Activated T-cell treated with anti-CD3 and anti-CD28 coated beads for 1 hour (primary cell): ENCODE results near the gene PLK1.
"Not testable (repeated sequence)": the region's sequence is repeated elsewhere in the genome, so short reads cannot be mapped to it uniquely, and the experiment has no call there.

Source experiments
- DNase-seq: peaks from one replicate; pipeline ENCODE4 v3.0.0-alpha.2; 2020; ENCODE audit warnings: low read depth

PLK1 gene

GRCh38 chr16:23678430-23679273 lies at the start of gene PLK1:
Gene PLK1, plus strand, starts transcription at chr16:23678889. Its CDS starts 44 bp downstream, at chr16:23678933.
- peak; percentile 54 for DNase-seq

GRCh38 chr16:23629516-23629915 lies 49.2 kb upstream of the PLK1 start:
- DNase-seq: no peak

GRCh38 chr16:23631874-23632273 lies 46.8 kb upstream of the PLK1 start:
- DNase-seq: not testable (repeated sequence)

DNA sequence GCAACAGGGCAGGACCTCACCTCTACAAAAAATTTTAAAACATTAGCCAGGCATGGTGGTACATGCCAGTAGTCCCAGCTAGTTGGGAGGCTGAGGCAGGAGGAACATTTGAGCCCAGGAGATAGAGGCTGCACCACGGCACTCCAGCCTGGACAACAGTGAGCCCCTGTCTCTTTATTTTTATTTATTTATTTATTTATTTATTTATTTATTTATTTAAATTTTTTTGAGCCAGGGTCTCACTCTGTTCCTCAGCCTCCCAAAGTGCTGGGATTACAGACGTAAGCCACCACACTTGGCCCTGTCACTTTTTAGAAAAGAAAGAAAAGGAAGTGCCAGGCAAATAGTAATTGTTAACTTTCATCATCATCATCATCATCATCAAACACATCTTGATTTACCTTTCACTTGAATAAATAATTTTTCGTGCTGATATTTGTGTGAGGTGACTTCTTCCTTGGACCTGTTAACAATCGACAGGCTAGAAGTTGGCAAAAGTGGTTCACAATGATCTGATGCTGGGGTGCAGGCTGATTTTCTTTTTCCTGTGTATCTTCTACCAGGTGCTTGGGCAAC lies 44.1 kb upstream of the PLK1 start:
- DNase-seq: no peak

GRCh38 chr16:23635958-23636357 lies 42.7 kb upstream of the PLK1 start:
- DNase-seq: no peak

GRCh38 chr16:23640615-23640930 lies 38.1 kb upstream of the PLK1 start:
- DNase-seq: no peak

GRCh38 chr16:23640931-23641765 lies 37.5 kb upstream of the PLK1 start, which contains the start of the genes DCTN5 and PALB2:
Gene DCTN5, plus strand, starts transcription at chr16:23641466. Its CDS starts 77 bp downstream, at chr16:23641543.
Gene PALB2, minus strand, starts transcription at chr16:23641310. Its CDS starts 153 bp downstream, at chr16:23641157.
- DNase-seq: peak; percentile 73

GRCh38 chr16:23642246-23642774 lies 36.4 kb upstream of the PLK1 start:
- no peak for DNase-seq

DNA sequence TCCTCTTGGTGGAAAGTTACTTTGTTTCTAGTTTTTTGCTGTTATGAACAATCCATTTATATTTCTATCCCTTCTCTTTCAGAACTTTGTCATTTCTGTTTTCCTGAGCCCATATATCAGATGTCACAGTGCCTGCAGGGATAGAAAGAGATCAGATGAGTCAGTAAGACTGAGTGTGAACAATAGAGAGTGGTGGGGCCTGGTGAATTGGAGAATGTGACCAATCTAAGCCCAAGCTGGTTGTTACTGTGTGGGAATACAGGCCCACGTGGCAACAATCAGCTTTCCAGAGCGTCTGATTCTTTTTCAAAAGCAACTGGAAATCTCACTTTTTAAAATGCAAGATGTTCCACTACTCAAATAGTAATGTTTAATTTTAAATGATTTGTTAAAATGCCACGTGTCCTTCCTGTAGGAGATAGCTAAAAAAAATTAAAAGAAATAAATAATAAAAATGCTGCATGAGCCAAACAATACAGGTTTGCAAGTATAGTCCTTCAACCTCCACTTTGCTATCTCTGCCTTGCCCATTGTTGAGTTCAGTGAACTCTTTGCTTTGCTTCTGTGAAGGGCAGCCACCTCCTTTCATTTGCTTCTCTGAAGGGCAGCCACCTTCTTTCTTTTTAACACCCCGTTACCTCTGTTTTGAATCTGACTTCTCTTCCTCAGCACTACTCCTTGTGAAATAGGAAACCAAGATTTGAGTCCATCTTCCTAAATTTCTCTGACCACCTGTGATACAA lies 27.8 kb upstream of the PLK1 start:
- DNase-seq: no peak

GRCh38 chr16:23651943-23652468 lies 26.7 kb upstream of the PLK1 start:
- DNase-seq: no peak

- no peak for DNase-seq
Measured at GRCh38 chr16:23663918-23664317, 14.8 kb upstream of the PLK1 start.

DNA sequence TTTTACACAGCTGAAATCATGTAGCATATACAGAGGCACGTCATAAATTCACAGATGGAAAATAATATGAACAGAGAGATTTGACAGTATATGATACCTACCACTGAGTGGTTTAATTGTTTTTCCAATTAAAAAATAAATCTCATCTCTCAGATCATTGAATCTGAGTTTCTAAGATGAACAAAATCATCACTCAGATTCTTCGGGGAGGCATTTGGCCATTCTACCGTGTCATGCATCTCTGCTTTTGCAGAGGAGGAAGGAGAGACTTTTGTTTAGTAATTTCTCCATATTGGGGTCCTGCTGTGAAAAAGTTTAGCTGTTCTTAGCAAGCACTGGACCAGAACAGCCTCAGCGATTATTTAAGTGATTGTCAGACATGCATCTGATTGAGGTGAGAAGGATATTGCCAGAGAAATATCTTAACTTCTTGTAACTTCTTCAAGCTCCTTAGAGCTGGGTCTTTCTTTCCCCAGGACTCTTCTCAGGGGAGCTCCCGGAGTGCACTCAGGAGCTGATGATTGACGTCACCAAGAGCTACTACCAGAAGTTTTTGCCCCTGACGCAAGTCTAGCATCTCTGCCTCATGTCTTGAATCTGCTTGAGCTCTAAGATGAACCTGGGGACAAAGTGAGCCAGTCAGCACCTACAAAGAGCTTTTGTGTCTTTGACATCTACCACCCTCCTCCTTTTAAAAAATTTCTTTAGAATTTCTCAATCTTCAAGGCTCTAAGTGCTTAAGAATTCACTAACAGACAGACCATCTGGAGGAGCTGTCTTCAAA lies 11.9 kb upstream of the PLK1 start:
- DNase-seq: no peak

GRCh38 chr16:23667355-23667659 lies 11.4 kb upstream of the PLK1 start:
- no peak for DNase-seq

DNA sequence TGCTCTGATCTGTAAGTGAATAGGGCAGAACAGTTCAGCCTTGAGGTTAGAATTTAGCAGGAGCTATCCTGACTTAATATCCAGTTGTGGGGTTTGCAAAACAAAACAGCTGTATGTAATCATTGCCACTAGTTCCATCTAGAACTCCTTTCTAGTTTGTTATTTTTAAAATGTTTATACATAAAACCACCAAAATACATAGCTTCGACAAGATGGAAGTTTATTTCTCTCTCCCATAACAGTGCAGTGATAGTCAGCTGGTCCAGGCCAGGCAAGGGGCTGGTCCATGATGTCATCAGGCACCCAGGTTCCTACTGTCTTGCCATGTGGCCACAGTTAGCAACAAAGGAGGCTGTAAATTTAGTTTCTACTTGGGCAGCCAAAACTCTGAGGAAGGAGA lies 10.5 kb upstream of the PLK1 start:
- DNase-seq: no peak

DNA sequence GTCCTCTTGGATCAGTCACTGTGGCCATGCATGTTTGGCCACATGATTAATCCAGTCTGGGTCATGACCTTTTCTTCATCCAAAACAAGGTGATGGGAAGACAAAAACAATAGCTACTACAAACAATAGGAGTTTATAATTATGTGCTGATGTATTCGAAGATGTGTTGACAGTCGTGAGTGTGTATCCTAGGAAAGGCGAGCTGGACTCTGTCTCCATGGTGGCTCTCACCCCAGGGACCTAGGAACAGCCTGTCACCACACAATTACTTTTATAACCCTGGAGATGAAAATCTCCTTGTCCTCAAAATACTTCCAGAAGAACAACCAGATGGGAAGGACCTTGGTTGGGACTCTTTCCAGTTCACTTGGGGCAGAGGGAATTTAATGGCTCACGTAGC lies 9.8 kb upstream of the PLK1 start:
- DNase-seq: no peak

GRCh38 chr16:23670137-23670776 lies 8.4 kb upstream of the PLK1 start:
- DNase-seq: no peak

DNA sequence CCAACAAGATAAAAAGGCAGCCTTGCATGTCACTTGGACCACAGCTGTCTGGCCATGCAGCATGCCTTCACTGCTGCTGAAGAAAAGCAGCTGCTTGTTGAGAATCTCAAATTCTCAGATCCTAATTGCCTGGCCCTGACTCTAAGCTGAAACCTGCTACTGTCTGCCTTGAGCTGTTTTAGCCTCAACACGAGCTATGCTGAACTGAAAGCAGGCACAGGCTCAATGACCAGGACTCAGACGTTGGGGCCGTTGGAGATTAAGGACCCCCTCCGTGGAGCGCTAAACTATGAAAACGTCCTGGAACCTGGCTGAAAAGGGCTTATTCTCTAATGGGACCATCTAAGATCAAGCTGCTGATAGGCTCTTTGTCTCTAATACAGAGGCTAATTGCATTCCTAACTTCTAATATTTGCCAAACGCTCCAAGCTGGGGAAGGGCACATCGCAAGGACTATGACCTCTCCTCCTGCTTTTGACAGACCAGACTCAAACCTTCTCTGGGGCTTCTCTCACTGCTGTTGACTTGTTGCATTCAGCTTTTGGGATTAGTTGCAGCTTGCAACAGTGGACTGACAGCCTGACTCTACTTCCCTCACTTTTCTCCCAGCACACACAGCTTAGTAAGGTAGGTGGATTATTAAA lies 4.6 kb upstream of the PLK1 start:
- no peak for DNase-seq

DNA sequence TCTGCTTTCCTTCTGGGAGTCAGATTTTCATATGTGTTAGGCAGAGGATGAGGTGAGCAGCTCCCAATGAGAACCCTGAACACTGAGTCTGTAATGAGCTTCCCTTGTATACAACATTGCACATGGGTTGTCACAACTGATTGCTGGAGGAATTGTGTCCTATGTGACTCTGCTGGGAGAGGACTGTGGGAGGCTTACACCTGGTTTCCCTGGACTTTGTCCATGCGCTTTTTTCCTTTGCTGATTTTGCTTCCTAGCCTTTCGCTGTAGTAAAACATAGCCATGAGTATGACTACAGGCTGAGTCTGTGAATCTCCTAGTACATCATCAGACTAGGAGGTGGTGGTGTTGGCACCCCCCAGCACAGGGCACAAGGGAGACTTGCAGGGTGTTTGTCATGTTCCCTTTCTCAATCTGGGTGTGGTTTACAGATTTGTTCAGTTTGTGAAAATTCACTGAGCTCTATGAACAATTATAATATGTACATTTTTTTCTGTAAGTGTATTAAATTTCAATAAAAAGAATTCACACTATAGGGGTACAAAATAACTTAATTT lies 1.7 kb upstream of the PLK1 start:
- DNase-seq: no peak

- no peak for DNase-seq
Measured at GRCh38 chr16:23679274-23679985, 741 bp downstream of the PLK1 start.
